H9 (cell line): ENCODE measurements around the gene LSM7. TPM values are rescaled to one million over a fixed set of nuclear protein-coding genes. Genes with fewer than 3 reads are reported as not detected.

ENCODE experiments used
- DNase-seq: peaks from one replicate; pipeline ENCODE4 v3.0.0-alpha.2; 2017
- H2AFZ ChIP-seq: one replicate; pipeline ENCODE4 v1.6.1; 2013; ENCODE audit warnings: mild to moderate bottlenecking, low read length, control low read depth, moderate library complexity
- H2AK5ac ChIP-seq: 2 replicates; pipeline ENCODE4 v1.6.1; 2013; ENCODE audit warnings: low read length, control low read depth, mixed read lengths; ENCODE audit not compliant: insufficient read length
- H2BK120ac ChIP-seq: one replicate; pipeline ENCODE4 v1.6.1; 2013; ENCODE audit warnings: low read depth, mild to moderate bottlenecking, low read length, control low read depth, inconsistent platforms; ENCODE audit not compliant: poor library complexity, severe bottlenecking
- H2BK12ac ChIP-seq: 2 replicates; pipeline ENCODE4 v1.6.1; 2013; ENCODE audit warnings: low read length, control low read depth, mixed read lengths, low read depth; ENCODE audit not compliant: insufficient read length
- H2BK15ac ChIP-seq: 2 replicates; pipeline ENCODE4 v1.6.1; 2013; ENCODE audit warnings: low read depth, low read length, control low read depth
- H2BK20ac ChIP-seq: one replicate; pipeline ENCODE4 v1.6.1; 2013; ENCODE audit warnings: low read depth, mild to moderate bottlenecking, low read length, control low read depth, inconsistent platforms; ENCODE audit not compliant: poor library complexity, severe bottlenecking
- H2BK5ac ChIP-seq: 2 replicates; pipeline ENCODE4 v1.6.1; 2013; ENCODE audit warnings: low read length, control low read depth, mixed read lengths; ENCODE audit not compliant: insufficient read length
- H3K14ac ChIP-seq: 2 replicates; pipeline ENCODE4 v1.6.1; 2013; ENCODE audit warnings: low read length, control low read depth; ENCODE audit not compliant: insufficient read depth
- H3K18ac ChIP-seq: 2 replicates; pipeline ENCODE4 v1.6.1; 2013; ENCODE audit warnings: low read depth, mild to moderate bottlenecking, mixed read lengths, low read length, control low read depth; ENCODE audit not compliant: insufficient read length
- H3K23ac ChIP-seq: 2 replicates; pipeline ENCODE4 v1.6.1; 2013; ENCODE audit warnings: low read length, control low read depth, mixed read lengths, low read depth; ENCODE audit not compliant: insufficient read length
- H3K23me2 ChIP-seq: 2 replicates; pipeline ENCODE4 v1.6.1; 2013; ENCODE audit warnings: low read depth, mild to moderate bottlenecking, mixed read lengths, low read length, control low read depth; ENCODE audit not compliant: insufficient read length, poor library complexity, severe bottlenecking
- H3K27ac ChIP-seq: 2 replicates; pipeline ENCODE4 v1.5.1; 2013; ENCODE audit warnings: low read length, control low read depth, mixed read lengths, low read depth; ENCODE audit not compliant: insufficient read length
- H3K27me3 ChIP-seq: 2 replicates; pipeline ENCODE4 v1.6.1; 2013; ENCODE audit warnings: low read length, control low read depth, inconsistent platforms; ENCODE audit not compliant: insufficient read depth
- H3K4ac ChIP-seq: 2 replicates; pipeline ENCODE4 v1.6.1; 2013; ENCODE audit warnings: low read depth, mild to moderate bottlenecking, control low read depth, inconsistent platforms, low read length, moderate library complexity
- H3K4me1 ChIP-seq: 2 replicates; pipeline ENCODE4 v1.6.1; 2013; ENCODE audit warnings: low read length, control low read depth, inconsistent platforms; ENCODE audit not compliant: insufficient read depth
- H3K4me2 ChIP-seq: 2 replicates; pipeline ENCODE4 v1.6.1; 2013; ENCODE audit warnings: low read length, control low read depth, mixed read lengths; ENCODE audit not compliant: insufficient read length, insufficient read depth
- H3K56ac ChIP-seq: 2 replicates; pipeline ENCODE4 v1.6.1; 2013; ENCODE audit warnings: low read depth, mild to moderate bottlenecking, mixed read lengths, low read length, control low read depth; ENCODE audit not compliant: insufficient read length
- H3K79me1 ChIP-seq: 2 replicates; pipeline ENCODE4 v1.6.1; 2013; ENCODE audit warnings: low read depth, mild to moderate bottlenecking, moderate library complexity, low read length, control low read depth, inconsistent platforms; ENCODE audit not compliant: insufficient read depth, poor library complexity, severe bottlenecking
- H3K79me2 ChIP-seq: 2 replicates; pipeline ENCODE4 v1.6.1; 2013; ENCODE audit warnings: low read length, control low read depth, inconsistent platforms; ENCODE audit not compliant: insufficient read depth
- H3K9ac ChIP-seq: 2 replicates; pipeline ENCODE4 v1.6.1; 2013; ENCODE audit warnings: low read length, control low read depth, mixed read lengths; ENCODE audit not compliant: insufficient read length; ENCODE audit errors: extremely low read depth
- H3K9me3 ChIP-seq: one replicate; pipeline ENCODE4 v1.6.1; 2013; ENCODE audit warnings: low read depth, low read length, inconsistent platforms; ENCODE audit not compliant: control insufficient read depth
- H3T11ph ChIP-seq: one replicate; pipeline ENCODE4 v1.6.1; 2013; ENCODE audit warnings: mild to moderate bottlenecking, low read length, control low read depth, inconsistent platforms
- H4K20me1 ChIP-seq: one replicate; pipeline ENCODE4 v1.6.1; 2013; ENCODE audit not compliant: control insufficient read depth, insufficient read length, insufficient read depth
- H4K5ac ChIP-seq: 2 replicates; pipeline ENCODE4 v1.6.1; 2013; ENCODE audit warnings: low read depth, mild to moderate bottlenecking, mixed read lengths, low read length, control low read depth; ENCODE audit not compliant: insufficient read length
- H4K8ac ChIP-seq: replicated peaks from 2 replicates; pipeline ENCODE4 v1.6.1; 2013; ENCODE audit warnings: low read length, control low read depth, mixed read lengths, low read depth; ENCODE audit not compliant: insufficient read length
- H4K91ac ChIP-seq: 2 replicates; pipeline ENCODE4 v1.6.1; 2013; ENCODE audit warnings: low read depth, mild to moderate bottlenecking, moderate library complexity, mixed read lengths, low read length, control low read depth; ENCODE audit not compliant: insufficient read length
- H3K27ac Mint-ChIP-seq, 3 experiments: 2 replicates in 2 of 3; 3 replicates in 1 of 3; pipeline ENCODE4 v1.8.0; 2020 to 2021; ENCODE audit warnings: mixed read lengths in 3 of 3, mild to moderate bottlenecking in 1 of 3, moderate library complexity in 1 of 3
- H3K27me3 Mint-ChIP-seq: 2 replicates; pipeline ENCODE4 v1.8.0; 2021; ENCODE audit warnings: low read depth, mild to moderate bottlenecking, moderate library complexity, mixed read lengths
- H3K36me3 Mint-ChIP-seq, 3 experiments: 2 replicates in 2 of 3; 3 replicates in 1 of 3; pipeline ENCODE4 v1.8.0; 2020 to 2021; ENCODE audit warnings: low read depth in 3 of 3, mixed read lengths in 3 of 3; ENCODE audit not compliant: insufficient read depth in 1 of 3
- H3K4me1 Mint-ChIP-seq, 2 experiments: 2 replicates each; pipeline ENCODE4 v1.8.0; 2020; ENCODE audit warnings: mixed read lengths in 2 of 2
- H3K4me3 Mint-ChIP-seq, 2 experiments: 2 replicates in 1 of 2; 3 replicates in 1 of 2; pipeline ENCODE4 v1.8.0; 2020 to 2021; ENCODE audit warnings: mild to moderate bottlenecking in 2 of 2, mixed read lengths in 2 of 2, moderate library complexity in 1 of 2
- H3K9me3 Mint-ChIP-seq, 2 experiments: 2 replicates in 1 of 2; 3 replicates in 1 of 2; pipeline ENCODE4 v1.8.0; 2020; ENCODE audit warnings: mild to moderate bottlenecking in 2 of 2, mixed read lengths in 2 of 2, moderate library complexity in 1 of 2
- CTCF ChIP-seq: fragments of 200-600 bp; sonication (generic); conservative IDR thresholded peaks from 3 replicates; pipeline ENCODE4 v1.8.0; 2021; ENCODE audit warnings: antibody characterized with exemption, mild to moderate bottlenecking
- WGBS: extraction: QIAGEN DNeasy Blood & Tissue Kit; methylation state at CpG from one replicate; pipeline ENCODE4 v1.1.7; 2013; ENCODE audit warnings: missing lambda C conversion rate, low lambda C conversion rate, mixed read lengths; ENCODE audit not compliant: insufficient read length; ENCODE audit errors: extremely low coverage; 5-methylcytosine and 5-hydroxymethylcytosine counted together
- total RNA-seq: library from RNA; stranded (reverse); gene quantifications from 2 replicates; pipeline ENCODE4 v1.2.1, GENCODE V29; 2021

LSM7 gene
- total RNA-seq, 1 experiment from 2014 or later = 187 TPM

GRCh38 chr19:2341244-2341751 is 12.9 kb upstream of the LSM7 start:
- no CpG with 5 or more reads among the region's 24 CpGs for WGBS
- H3K4me1 Mint-ChIP-seq = peaks cover 3 to 14% of the 10 kb centered on the region in 2 experiments
- H3K79me1 ChIP-seq = no peaks in the 10 kb centered on the region
- H3K36me3 Mint-ChIP-seq = peaks cover 1 to 16% (median 11%) of the 10 kb centered on the region in 3 experiments; a peak in 6 of 7 replicates
- H3K9me3 Mint-ChIP-seq = no peaks in the 10 kb centered on the region
- no peak overlapping the region for H3K18ac ChIP-seq
- H3K4me3 Mint-ChIP-seq = no peak overlapping the region
- H4K20me1 ChIP-seq = no peaks in the 10 kb centered on the region
- no peak overlapping the region for H4K5ac ChIP-seq
- H3K4ac ChIP-seq = no peak overlapping the region
- no peak overlapping the region for H2BK120ac ChIP-seq
- no peak overlapping the region for H3K27ac ChIP-seq
- H3T11ph ChIP-seq = no peak overlapping the region
- no peak overlapping the region for H3K14ac ChIP-seq
- H2AK5ac ChIP-seq = no peak overlapping the region
- no peaks in the 10 kb centered on the region for H3K9me3 ChIP-seq
- no peaks in the 10 kb centered on the region for H3K27me3 Mint-ChIP-seq
- no peak overlapping the region for H3K23ac ChIP-seq
- H3K4me1 ChIP-seq = no peaks in the 10 kb centered on the region
- H3K4me2 ChIP-seq = no peak overlapping the region
- no peak overlapping the region for H4K8ac ChIP-seq
- TF ChIP-seq CTCF = no peak
- H2BK5ac ChIP-seq = no peak overlapping the region
- no peaks in the 10 kb centered on the region for H3K23me2 ChIP-seq
- no peak overlapping the region for H2BK15ac ChIP-seq
- no peak overlapping the region for H4K91ac ChIP-seq
- H2AFZ ChIP-seq = no peak overlapping the region
- H2BK20ac ChIP-seq = no peak overlapping the region
- no peak overlapping the region for H3K56ac ChIP-seq
- H3K79me2 ChIP-seq = peaks cover 1% of the 10 kb centered on the region; the same call in 1 of the 2 replicates
- DNase-seq = no peak
- H3K27ac Mint-ChIP-seq = no peak overlapping the region; a peak in 1 of 7 replicates
- no peak overlapping the region for H2BK12ac ChIP-seq
- no peaks in the 10 kb centered on the region for H3K27me3 ChIP-seq
- H3K9ac ChIP-seq = no peak overlapping the region
